ENCODE measurements around the gene ASMTL.

ASMTL gene

GRCh38 chrX:1403228-1403627, 49.5 kb downstream of the ASMTL start:
- DNase-seq (ENCODE audit: low read depth) = no peak

GRCh38 chrX:1401611-1402430, 50.9 kb downstream of the ASMTL start:
- DNase-seq (ENCODE audit: low read depth) = no peak

DNA sequence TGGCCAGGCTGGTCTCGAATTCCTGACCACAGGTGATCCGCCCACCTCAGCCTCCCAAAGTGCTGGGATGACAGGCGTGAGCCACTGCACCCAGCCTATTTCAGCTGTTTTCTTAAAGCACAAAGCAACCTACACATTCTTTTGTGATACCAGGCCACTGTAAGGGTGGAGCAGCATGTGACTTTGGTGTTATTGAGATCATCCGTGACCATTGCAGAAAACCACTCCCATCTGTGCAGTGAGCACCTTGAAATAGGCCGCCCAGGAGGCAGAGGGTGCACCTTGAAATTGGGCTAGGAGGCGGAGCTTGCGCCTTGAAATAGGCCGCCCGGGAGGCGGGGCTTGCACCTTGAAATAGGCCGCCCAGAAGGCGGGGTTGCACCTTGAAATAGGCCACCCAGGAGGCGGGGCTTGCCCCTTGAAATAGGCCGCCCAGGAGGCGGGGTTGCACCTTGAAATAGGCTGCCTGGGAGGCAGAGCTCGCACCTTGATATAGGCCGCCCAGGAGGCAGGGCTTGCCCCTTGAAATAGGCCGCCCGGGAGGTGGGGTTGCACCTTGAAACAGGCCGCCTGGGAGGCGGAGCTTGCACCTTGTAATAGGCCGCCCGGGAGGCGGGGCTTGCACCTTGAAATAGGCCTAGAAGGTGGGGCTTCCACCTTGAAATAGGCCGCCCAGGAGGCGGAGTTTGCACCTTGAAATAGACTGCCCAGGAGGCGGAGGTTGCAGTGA, 51.8 kb downstream of the ASMTL start:
- DNase-seq (ENCODE audit: low read depth) = no peak

DNA sequence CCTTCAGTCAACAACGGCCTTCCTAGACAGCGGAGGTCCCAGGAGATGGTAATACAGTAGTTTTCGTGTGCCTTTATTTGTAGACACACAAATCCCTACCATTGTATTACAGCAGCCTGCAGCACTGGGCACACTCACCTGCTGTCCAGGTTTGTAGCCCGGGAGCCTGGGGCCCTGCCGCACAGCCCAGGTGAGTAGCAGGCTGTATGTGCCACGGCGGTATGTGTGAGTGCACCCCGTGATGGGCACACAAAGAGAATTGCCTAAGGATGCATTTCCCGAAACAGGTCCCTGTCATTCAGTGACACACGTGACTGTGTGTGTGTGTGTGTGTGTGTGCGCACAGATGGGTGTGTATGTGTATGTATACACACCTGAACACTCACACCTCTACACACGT, 52.7 kb downstream of the ASMTL start:
- DNase-seq (ENCODE audit: low read depth) = no peak

GRCh38 chrX:1398431-1399340, 54.0 kb downstream of the ASMTL start:
- DNase-seq (ENCODE audit: low read depth) = no peak

DNA sequence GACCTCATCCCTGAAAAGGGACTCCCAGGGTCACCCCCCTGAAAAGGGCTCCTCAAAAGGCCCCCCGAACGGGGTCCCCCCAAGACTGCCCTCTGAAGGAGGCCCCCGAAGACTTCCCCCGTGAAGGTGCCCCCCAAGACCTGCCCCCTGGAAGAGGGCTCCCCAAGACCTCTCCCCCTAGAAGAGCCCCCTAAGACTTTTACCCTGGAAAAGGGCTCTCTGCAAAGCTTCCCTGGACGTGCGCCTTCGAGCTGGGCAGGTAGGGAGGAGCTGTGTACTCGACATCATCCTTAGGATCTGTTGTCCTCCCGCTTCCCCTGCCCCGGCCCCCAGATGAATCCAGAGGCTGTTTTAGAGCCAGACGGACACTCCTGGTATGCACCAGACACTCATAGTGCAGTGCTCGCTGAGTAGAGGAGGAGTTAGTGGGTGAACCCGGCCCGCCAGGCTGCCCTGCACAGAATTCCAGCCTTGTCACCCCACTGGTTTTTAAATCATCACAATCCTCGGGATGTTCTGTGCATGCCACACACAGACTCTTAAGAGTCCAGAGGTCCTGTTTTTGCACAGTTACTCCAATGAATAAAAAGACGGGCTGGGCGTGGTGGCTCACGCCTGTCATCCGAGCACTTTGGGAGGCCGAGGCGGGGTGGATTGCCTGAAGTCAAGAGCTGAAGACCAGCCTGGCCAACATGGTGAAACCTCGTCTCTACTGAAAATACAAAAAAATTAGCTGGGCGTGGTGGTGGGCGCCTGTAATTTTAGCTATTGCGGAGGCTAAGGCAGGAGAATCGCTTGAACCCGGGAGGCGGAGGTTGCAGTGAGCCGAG, 55.1 kb downstream of the ASMTL start:
- DNase-seq (ENCODE audit: low read depth) = no peak

DNA sequence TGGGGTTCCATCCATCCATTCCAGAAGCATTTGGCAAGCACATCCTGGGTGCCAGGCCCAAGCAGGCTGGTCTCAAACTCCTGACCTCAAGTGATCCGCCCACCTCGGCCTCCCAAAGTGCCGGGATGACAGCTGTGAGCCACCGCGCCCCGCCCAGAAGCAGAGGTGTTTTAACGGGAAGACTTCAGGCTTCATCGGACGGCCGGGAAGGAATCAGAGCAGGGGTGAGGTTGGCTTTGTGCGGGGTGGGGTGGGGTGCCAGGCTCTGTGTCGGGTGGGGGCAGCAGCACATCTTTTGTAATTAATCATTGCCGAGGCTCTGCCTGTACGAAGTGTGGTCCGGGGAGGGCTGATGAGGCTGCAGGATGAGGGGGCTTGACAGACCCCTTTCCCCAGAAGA, 55.7 kb downstream of the ASMTL start:
- DNase-seq (ENCODE audit: low read depth) = no peak

GRCh38 chrX:1395646-1396216, 57.0 kb downstream of the ASMTL start:
- no peak for DNase-seq (ENCODE audit: low read depth)

DNA sequence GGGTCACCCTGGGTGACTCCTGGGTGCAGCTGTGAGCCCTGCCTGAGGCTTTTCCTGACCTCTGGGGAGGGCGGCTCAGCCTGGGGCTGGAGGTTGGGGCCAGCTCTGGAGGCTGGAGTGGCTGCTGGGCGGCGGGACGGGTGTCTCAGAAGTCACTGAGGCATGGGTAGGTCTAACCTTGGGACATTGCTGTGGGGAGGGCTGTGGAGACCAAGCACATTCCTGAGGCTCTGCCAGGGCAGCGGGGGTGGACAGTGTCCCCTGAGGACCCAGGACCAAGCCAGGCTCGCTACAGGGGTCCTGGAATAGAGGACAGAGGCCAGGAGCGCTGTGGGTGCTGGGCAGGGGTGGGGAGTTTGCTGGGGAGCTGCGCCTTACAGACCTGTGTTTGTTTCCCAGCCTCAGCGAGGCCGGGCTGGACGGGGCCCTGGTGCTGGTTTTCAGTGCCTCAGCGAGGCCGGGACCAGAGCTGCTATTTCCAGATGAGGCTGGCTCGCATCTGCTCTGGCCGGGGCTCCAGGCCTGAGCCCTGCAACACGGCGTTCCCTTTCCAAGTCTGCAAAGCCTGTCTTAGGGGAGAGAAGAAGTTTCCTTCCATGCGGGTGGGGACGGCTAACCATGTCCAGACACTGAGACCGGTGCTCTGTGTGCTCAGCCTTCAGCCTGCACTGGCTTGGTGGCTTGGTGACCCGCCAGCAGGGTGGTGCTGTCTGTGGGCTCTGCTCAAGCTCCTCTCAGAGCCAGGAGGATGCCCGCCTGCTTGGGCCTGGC, 57.8 kb downstream of the ASMTL start:
- DNase-seq (ENCODE audit: low read depth) = no peak

- DNase-seq (ENCODE audit: low read depth) = no peak
Measured at GRCh38 chrX:1393871-1394615, 58.7 kb downstream of the ASMTL start.

GRCh38 chrX:1392376-1393068, 60.2 kb downstream of the ASMTL start:
- peak; percentile 39 for DNase-seq (ENCODE audit: low read depth)

DNA sequence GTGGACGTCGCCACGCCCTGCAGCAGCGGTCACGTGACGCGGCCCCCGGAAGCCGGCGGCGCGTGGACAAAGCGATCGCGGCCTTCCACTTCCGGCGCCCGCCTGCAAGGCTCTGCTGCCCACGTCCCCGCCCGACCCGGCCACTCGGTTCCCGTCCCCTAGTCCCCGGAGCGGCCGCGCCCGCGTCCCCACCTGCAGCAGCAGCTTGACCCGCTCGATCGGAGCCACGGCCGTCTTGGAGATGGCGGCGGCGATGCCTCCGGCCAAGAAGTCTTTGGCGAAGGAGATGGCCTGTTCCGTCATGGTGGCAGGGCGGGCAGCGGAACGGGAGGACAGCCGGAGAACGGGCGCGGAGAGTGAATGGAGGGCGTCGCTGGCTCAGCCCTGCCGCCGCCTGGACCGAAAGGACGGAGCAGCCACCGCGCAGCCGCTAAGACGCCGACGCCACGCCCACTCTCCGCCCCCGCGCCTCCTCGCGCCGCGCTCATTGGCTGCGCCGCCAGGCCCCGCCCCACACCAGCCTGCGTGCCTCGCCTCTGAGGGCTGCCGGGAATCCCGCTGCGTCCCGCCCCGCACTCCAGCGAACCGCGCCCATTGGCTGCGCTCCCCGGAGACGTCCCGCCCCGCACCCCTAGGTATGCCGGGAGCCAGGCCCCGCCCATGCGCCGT, 60.9 kb downstream of the ASMTL start, which contains the start of gene SLC25A6:
TSS of gene SLC25A6 (minus strand) at position 407 of the 669 bp plus-strand sequence. CDS start at position 303, 104 bp downstream.
- DNase-seq (ENCODE audit: low read depth) = peak; percentile 72

DNA sequence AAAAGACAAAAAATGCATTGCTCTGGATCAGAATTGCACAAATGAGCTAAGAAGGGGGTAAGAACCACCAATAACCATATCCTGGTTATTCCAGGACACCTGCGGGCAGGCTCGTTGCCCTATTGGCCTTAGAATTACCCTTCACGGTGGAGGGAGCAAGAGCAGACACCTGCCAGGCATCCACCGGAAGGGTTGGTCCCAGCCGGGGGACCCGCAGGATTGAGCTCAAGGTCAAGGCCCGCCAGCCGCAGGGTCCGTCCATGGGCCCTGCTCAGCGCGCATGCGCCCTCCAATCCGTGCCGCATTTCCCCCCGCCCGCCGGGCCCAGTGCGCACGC, 61.4 kb downstream of the ASMTL start:
- no peak for DNase-seq (ENCODE audit: low read depth)

DNA sequence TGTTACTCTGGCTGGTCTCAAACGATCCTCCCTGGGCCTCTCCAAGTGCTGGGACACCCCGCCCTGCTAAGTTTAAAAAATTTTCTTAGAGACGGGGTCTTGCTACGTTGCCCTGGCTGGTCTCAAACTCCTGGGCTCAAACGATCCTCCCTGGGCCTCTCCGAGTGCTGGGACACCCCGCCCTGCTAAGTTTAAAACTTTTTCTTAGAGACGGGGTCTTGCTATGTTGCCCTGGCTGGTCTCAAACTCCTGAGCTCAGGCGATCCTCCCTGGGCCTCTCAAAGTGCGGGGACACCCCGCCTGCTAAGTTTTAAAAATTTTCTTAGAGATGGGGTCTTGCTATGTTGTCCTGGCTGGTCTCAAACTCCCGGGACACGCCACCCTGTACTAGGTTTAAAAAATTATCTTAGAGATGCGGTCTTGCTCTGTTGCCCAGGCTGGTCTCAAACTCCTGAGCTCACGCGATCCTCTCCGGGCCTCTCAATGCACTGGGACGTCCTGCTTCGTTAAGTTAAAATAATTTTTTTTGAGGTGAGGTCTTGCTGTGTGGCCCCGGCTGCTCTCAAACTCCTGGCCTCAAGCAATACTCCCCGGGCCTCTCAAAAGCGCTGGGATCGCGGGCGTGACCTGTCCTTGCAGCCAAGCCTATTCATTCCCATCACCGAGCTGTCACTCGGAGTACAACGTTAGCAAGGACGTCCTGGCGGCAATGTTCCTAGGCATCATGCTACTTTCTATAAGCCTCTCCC, 61.9 kb downstream of the ASMTL start:
- no peak for DNase-seq (ENCODE audit: low read depth)

- DNase-seq (ENCODE audit: low read depth) = no peak
Measured at GRCh38 chrX:1389993-1390285, 62.8 kb downstream of the ASMTL start.

DNA sequence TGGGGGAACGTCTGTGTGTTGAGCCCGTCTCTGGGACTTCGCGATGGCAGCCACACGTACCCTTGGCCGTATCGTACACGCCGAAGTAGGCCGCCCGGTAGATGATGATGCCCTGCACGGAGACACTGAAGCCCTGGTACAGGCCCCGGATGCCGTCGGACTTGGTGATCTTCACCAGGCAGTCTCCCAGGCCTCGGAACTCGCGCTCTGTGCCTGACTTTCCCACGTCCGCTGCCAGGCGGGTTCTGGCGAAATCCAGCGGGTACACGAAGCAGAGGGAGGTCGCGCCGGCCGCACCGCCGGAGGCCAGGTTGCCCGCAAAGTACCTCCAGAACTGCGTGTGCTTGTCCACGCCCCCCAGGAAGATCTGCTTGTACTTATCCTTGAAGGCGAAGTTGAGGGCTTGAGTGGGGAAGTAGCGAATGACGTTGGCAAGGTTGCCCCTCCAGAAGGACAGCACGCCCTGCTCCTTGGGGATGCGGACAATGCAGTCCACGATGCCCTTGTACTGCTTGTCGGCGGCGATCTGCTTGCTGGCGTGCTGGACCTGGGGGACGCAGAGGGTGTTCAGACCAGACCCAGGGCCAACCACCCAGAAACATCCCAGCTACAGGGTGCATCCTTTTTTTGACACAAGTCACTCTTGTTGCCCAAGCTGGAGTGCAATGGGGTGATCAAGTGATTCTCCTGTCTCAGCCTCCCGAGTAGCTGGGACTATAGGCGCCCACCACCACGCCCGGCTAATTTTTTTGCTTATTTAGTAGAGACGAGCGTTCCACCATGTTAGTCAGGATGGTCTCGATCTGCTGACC, 63.3 kb downstream of the ASMTL start:
- no peak for DNase-seq (ENCODE audit: low read depth)

DNA sequence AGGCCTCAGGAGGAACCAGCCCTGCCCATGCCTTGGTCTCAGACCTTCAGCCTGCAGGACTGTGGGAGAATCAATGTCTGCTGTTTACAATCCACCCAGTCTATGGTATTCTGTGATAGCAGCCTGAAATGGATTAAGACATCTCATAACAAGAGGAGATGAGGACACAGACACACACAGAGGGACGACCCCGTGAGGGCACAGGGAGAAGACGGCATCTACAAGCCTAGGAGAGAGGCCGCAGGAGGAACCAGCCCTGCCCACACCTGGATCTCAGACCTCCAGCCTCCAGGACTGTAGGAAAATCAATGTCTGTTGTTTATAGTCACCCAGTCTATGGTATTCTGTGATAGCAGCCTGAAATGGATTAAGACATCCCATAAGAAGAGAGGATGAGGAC, 64.1 kb downstream of the ASMTL start:
- no peak for DNase-seq (ENCODE audit: low read depth)

All from HS-27A (cell line).